Mucosa of rectum (tissue), 2 donors: ENCODE data around the gene DPYSL4.

Source experiments
- H3K27ac ChIP-seq, 2 donors: one replicate each; pipeline ENCODE4 v1.7.0; 2013; ENCODE audit warnings: inconsistent platforms in 2 of 2, low read depth in 2 of 2, low read length in 2 of 2
- H3K27me3 ChIP-seq, 2 donors: one replicate each; pipeline ENCODE4 v1.7.0; 2013; ENCODE audit warnings: low read length in 2 of 2; ENCODE audit not compliant: control insufficient read depth in 2 of 2, insufficient read depth in 2 of 2
- H3K36me3 ChIP-seq, 2 donors: one replicate each; pipeline ENCODE4 v1.7.0; 2013; ENCODE audit warnings: low read length in 2 of 2; ENCODE audit not compliant: control insufficient read depth in 2 of 2, insufficient read depth in 2 of 2
- H3K4me1 ChIP-seq, 2 donors: one replicate each; pipeline ENCODE4 v1.7.0; 2013; ENCODE audit warnings: low read length in 2 of 2, mild to moderate bottlenecking in 1 of 2; ENCODE audit not compliant: control insufficient read depth in 2 of 2, insufficient read depth in 2 of 2
- H3K4me3 ChIP-seq, 2 donors: one replicate each; pipeline ENCODE4 v1.7.0; 2013; ENCODE audit warnings: low read length in 2 of 2
- H3K9ac ChIP-seq, 2 donors: one replicate each; pipeline ENCODE4 v1.7.0; 2013; ENCODE audit warnings: low read length in 2 of 2, low read depth in 1 of 2, mild to moderate bottlenecking in 1 of 2
- H3K9me3 ChIP-seq, 2 donors: one replicate each; pipeline ENCODE4 v1.7.0; 2013; ENCODE audit warnings: low read length in 2 of 2; ENCODE audit not compliant: control insufficient read depth in 2 of 2
- donor health status: healthy.
- donor health status: Normal muscosa, but diverticular disease.

The DPYSL4 gene

DNA sequence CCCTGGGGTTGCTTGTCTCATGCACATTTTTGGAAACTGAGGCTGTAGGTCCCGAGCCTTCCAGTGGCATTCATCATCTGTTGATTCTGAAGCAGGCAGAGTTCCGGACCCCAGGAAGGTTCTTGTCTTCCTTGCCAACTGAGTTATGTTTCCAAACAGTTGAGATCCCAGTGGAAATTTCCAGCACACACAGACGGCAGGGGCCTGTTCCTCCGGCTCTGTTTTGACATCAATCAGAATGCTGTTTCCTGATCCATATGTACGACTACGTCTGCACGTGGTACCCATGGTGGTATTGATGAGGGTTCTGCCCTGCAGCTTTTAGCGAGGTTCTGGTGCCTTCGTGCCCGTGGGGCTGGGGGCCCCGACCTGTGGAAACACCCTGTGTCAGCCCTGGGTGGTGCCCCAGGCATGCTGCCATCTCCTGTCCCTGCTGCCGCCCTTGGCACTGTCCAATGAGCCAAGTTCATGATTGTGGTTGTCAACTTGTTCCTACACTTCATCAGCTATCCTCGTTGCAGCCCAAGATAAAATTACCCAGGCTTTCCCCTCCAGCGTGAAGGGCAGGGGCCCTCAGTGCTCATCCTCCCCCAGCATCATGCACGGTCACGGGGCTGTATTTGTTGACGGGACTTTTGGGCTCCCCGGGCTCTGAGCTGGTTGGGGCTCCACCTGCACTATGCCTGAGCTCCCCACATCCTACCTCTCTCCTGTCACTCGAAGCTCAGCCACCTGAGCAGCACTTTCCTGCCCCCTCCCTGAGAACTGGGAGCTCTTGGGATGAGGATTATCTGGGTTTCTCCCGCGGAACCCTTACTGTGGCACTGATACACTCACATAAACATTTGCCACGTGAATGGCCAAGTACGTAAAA, 7.8 kb upstream of the DPYSL4 start:
- no peaks in the 10 kb centered on the region for H3K9me3 ChIP-seq
- H3K27me3 ChIP-seq: peaks cover 25 to 26% of the 10 kb centered on the region in 2 donors
- no peak overlapping the region for H3K9ac ChIP-seq
- H3K4me1 ChIP-seq: no peaks in the 10 kb centered on the region
- H3K36me3 ChIP-seq: no peaks in the 10 kb centered on the region
- H3K4me3 ChIP-seq: no peak overlapping the region
- no peak overlapping the region for H3K27ac ChIP-seq

DNA sequence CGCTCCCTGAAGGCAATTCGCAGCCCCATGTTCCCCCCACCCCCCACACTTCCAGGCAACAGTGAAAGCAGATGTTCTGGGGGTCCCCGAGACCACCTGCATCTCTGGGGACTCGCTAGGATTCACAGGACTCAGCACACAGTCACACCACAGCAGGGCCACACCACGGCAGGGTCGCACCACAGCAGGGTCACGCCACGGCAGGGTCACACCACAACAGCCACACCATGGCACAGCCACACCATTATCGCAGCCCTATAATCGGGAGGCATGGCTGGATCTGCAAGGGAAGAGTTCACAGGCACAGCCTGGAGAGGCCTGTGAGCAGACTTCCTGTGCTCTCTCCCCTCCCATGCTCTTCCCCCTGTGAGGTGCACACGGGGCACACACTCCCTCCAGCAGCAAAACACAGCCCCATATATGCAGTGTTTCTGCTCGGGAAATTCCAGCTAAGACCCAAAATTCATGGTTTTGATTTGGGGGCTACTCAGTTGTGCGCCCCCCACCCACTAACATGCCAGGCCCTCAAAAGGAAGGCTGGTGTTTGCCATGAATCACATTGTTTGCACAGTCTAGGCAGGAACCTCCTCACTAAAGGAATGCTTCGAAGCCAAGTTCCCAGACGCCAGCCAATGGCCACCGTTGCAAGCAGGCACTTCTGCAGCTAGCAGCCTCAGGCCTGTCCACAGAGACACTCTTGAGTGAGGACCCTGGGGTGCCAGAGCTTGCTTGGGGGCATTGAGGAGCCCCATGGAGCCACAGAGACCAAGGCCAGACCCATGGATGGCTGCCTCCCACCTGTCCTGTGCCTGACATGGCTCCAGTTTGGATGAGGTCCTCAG, 7.0 kb upstream of the DPYSL4 start:
- Histone ChIP-seq H3K9ac (no peak overlapping the region), H3K27ac (no peak overlapping the region), H3K4me3 (no peak overlapping the region), H3K27me3 (peaks cover 29 to 31% of the 10 kb centered on the region in 2 donors), H3K9me3 (no peaks in the 10 kb centered on the region), H3K36me3 (no peaks in the 10 kb centered on the region), H3K4me1 (no peaks in the 10 kb centered on the region)

DNA sequence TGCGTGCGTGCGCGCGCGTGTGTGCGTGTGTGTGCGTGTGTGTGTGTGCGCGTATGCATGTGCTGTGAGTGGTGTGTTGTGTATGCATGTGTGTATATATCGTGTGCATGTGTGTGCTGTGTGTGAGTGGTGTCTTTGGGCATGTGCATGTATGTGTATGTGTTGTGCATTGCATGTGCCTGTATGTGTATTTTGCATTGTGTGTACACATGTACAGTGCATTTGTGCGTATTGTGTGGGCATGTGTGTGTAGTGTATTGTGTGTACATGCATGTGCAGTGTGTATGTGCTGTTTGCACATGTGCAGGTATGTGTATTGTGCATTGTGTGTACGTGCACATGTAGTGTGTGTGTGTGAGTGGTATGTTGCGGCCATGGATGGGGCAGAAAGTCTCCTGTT, 6.0 kb upstream of the DPYSL4 start:
- H3K27ac ChIP-seq: no peak overlapping the region
- no peak overlapping the region for H3K4me3 ChIP-seq
- H3K4me1 ChIP-seq: no peaks in the 10 kb centered on the region
- no peaks in the 10 kb centered on the region for H3K36me3 ChIP-seq
- peaks cover 26 to 35% of the 10 kb centered on the region in 2 donors for H3K27me3 ChIP-seq
- no peak overlapping the region for H3K9ac ChIP-seq
- no peaks in the 10 kb centered on the region for H3K9me3 ChIP-seq

DNA sequence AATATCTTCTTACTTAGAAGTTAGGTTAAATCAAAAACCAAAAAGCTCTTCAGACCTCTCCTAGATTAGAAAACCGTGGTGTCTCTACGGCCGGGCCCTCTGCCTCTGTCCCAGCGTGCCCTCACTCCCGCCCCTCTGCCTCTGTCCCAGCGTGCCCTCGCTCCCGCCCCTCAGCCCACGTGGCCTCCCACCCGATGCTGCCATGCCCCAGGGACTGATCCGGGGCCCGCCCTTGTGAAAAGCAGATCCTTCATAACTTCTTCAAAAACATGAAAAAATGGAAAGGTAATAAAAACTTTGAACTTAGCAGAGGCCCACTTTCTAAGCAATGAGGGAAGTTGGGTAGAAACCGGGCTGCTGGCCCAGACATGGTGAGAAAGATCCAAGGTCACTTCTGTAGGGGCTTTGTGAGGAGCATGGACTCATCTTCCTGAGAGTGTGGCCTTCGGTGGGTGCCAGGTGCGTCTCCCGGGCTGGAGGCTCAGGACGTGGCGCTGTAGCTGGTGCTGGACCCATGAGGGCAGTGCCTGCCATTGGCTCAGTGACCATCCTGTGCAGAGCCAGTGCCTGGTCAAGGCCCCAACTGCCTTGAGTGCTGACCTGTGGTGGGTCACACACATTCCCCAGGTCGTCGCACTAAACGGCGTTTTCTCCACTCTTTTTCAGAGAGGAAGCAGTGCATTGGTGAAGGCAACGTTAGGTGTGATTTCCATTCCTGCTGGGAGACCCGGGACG, 4.9 kb upstream of the DPYSL4 start:
- no peaks in the 10 kb centered on the region for H3K9me3 ChIP-seq
- H3K9ac ChIP-seq: no peak overlapping the region
- H3K36me3 ChIP-seq: no peaks in the 10 kb centered on the region
- no peak overlapping the region for H3K27ac ChIP-seq
- no peak overlapping the region for H3K4me3 ChIP-seq
- peaks cover 15 to 27% of the 10 kb centered on the region in 2 donors for H3K27me3 ChIP-seq
- H3K4me1 ChIP-seq: peaks cover 0 to 2% of the 10 kb centered on the region in 2 donors

DNA sequence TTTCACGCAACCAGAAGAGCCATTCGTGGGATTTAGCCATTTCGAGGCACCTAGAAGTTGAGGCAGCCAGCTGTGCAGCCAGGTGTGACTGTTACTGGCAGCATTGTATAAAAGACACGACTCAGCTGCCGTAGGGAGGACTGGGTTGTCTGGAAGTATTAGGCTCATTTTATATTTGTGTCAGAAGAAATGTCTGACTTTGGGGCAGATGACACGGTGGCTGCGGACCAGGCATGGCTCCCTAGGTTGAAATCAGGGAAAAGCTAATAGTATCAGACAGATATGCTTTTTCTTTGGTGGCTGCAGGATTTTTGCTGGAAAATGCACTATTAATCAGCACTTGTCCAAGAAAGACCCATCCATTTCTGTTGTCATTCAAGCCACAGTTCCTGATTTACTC, 4.2 kb upstream of the DPYSL4 start:
- H3K27me3 ChIP-seq: peaks cover 13 to 22% of the 10 kb centered on the region in 2 donors
- no peak overlapping the region for H3K4me3 ChIP-seq
- H3K36me3 ChIP-seq: no peaks in the 10 kb centered on the region
- H3K9ac ChIP-seq: no peak overlapping the region
- no peaks in the 10 kb centered on the region for H3K9me3 ChIP-seq
- peaks cover 0 to 2% of the 10 kb centered on the region in 2 donors for H3K4me1 ChIP-seq
- H3K27ac ChIP-seq: no peak overlapping the region

DNA sequence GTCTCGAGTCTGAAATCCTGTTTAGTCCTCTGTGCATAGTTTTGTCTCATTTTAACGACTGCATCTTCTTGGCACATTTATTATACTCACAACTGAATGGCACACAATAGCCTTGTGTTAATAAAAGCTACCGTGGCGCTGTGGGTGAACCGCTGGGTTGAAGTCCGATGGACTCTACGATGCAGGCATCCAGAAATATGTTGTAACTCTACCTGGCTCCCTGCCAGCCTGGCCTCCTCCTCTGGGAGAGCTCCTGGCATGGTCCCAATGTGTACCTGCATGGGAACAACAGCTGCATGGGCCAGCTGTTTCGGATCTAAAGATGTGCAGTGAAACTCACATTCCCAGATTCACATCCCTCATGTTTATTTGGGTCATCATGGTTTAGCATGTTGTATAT, 3.7 kb upstream of the DPYSL4 start:
- Histone ChIP-seq H3K4me1 (peaks cover 0 to 2% of the 10 kb centered on the region in 2 donors), H3K27me3 (peaks cover 16 to 23% of the 10 kb centered on the region in 2 donors), H3K9me3 (no peaks in the 10 kb centered on the region), H3K36me3 (no peaks in the 10 kb centered on the region), H3K4me3 (no peak overlapping the region), H3K9ac (no peak overlapping the region), H3K27ac (no peak overlapping the region)

DNA sequence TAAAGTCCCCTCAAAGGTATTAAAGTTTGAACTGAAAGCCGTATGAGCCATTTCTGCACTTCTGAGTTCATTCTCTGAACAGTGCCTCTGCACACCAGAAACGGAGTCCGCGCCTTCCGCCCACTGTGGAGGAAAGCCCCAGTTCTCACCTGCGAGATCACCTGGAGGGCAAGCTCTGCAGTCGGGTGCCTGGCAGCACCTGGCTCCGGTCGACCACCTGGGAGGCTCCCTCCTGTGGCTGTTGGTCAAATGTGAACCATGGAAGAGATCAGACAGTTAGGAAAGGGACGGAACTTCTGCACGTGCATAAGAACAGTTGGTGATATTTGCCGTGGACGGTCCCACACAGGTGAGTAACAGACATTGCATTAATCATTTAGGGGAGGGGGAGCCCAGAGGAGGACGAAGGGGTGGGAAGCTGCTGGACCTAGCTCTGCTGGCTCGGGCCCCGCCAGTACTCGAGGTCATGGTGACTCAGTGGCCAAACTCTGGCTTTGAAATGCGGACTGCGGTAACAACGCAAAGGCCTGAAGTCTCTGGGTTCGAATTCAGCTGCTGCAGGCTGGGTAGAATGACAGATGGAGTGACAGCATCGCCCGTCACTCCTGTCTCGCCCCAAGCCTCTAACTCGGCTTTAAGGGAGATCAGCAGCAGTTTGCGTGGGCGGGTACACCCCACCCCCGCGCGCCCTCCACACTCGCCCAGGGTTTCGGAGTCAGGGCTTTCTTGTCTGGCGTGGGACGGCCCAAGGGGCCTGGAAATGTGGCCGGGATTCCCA, 1.7 kb upstream of the DPYSL4 start:
- Histone ChIP-seq H3K27me3 (peaks cover 21 to 25% of the 10 kb centered on the region in 2 donors), H3K9ac (no peak overlapping the region), H3K36me3 (no peaks in the 10 kb centered on the region), H3K27ac (no peak overlapping the region), H3K4me1 (peaks cover 0 to 2% of the 10 kb centered on the region in 2 donors), H3K9me3 (no peaks in the 10 kb centered on the region), H3K4me3 (no peak overlapping the region)

DNA sequence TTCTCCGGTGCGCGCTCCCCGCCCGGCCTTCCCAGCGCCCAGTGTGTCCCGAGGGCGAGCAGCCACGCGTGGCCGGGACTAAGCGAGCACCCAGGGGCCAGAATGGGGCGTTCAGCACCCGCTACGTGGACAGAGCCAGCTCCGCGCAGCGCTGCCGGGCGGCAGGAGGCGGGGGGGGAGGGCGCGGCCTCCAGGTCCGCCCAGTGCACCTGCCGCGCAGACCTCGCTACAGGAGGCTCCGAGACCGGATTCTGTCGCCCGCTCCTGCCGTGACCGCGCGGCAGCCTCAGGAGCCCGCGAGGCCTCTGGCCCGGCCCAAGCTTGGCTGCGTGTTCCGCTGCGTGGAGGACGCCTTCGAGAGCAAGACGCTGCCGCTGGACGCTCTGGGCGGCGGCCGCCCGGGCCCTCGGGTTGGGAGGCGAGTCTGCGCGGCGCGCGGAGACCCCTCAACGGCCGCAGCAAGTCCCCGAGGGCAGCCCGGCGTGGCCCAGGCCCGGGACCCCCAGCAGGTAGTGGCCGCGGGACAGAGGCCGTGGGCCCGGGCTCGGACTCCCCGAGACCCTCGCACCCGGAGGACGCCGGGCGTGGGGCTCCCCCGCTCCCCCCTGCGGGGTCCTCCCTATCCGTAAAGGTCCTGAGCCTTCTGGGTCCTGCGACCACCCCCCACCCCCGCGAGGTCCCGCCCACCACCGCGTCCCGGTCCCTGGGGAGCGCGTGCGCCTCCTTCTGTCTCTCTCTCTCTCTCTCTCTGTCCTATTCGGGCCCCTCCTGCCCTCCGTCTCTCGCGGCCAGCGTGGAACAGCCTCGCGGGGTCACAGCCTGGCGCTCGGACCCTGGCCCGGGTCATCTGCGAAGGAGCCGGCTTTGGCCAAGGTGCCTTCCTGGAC, 904 bp upstream of the DPYSL4 start:
- Histone ChIP-seq H3K27ac (no peak overlapping the region), H3K27me3 (peaks cover 21 to 23% of the 10 kb centered on the region in 2 donors), H3K9ac (no peak overlapping the region), H3K36me3 (no peaks in the 10 kb centered on the region), H3K4me1 (peaks cover 0 to 2% of the 10 kb centered on the region in 2 donors), H3K9me3 (no peaks in the 10 kb centered on the region), H3K4me3 (no peak overlapping the region)
